Liver (tissue), 3 donors: ENCODE results near the gene FCSK.

Experiments
- ATF3 ChIP-seq: IDR thresholded peaks from 2 replicates; pipeline ENCODE4 v1.6.1; 2016; ENCODE audit warnings: antibody characterized with exemption
- CTCF ChIP-seq: fragments of 150-350 bp; IDR thresholded peaks from 2 replicates; pipeline ENCODE4 v1.5.1; 2017; ENCODE audit warnings: improper control_type of control experiment, low read depth, low read length; ENCODE audit not compliant: missing input control
- JUND ChIP-seq, 2 donors: IDR thresholded peaks; 2 replicates each; pipeline ENCODE4 v1.6.1; 2016; ENCODE audit warnings: antibody characterized with exemption in 2 of 2
- MAX ChIP-seq: IDR thresholded peaks from 2 replicates; pipeline ENCODE4 v1.6.1; 2016; ENCODE audit warnings: antibody characterized with exemption
- RAD21 ChIP-seq, 2 donors: IDR thresholded peaks; 2 replicates each; pipeline ENCODE4 v1.6.1; 2016; ENCODE audit warnings: antibody characterized with exemption in 2 of 2, mild to moderate bottlenecking in 2 of 2
- TAF1 ChIP-seq: conservative IDR thresholded peaks from 2 replicates; pipeline ENCODE4 v1.6.1; 2016; ENCODE audit warnings: antibody characterized with exemption, mild to moderate bottlenecking
- ZBTB33 ChIP-seq: IDR thresholded peaks from 2 replicates; pipeline ENCODE4 v1.6.1; 2016; ENCODE audit warnings: antibody characterized with exemption
- donor health status: healthy.
- donor health status: healthy.

GRCh38 chr16:70495425-70496182 is 41.2 kb downstream of the FCSK start:
- TF ChIP-seq CTCF (no peak), ZBTB33 (no peak), MAX (no peak), JUND (IDR thresholded peaks at IDR 0.05) (no peak), RAD21 (IDR thresholded peaks at IDR 0.05) (no peak), TAF1 (no peak), ATF3 (no peak)
